DOHH2 (cell line): ENCODE measurements around the gene TPD52L2.
"Not testable (repeated sequence)": the region's sequence is repeated elsewhere in the genome, so short reads cannot be mapped to it uniquely, and the experiment has no call there.

ENCODE experiments used
- H3F3A ChIP-seq: fragments of 200-600 bp; sonication (generic), shearing (Covaris generic); 2 replicates; pipeline ENCODE4 v1.6.0; 2016; ENCODE audit warnings: antibody characterized with exemption, mild to moderate bottlenecking; ENCODE audit not compliant: control insufficient read depth, insufficient read depth
- H3K27ac ChIP-seq: fragments of 200-600 bp; sonication (generic); 2 replicates; pipeline ENCODE4 v1.5.1; 2014; ENCODE audit warnings: low read depth, mild to moderate bottlenecking, low read length, moderate library complexity
- H3K27me3 ChIP-seq: fragments of 200-600 bp; sonication (generic); 2 replicates; pipeline ENCODE4 v1.6.1; 2014; ENCODE audit warnings: mild to moderate bottlenecking, low read length, mixed read lengths; ENCODE audit not compliant: control insufficient read depth
- H3K36me3 ChIP-seq: fragments of 200-600 bp; sonication (generic); 2 replicates; pipeline ENCODE4 v1.6.1; 2014; ENCODE audit warnings: mild to moderate bottlenecking, low read length, moderate library complexity, mixed read lengths; ENCODE audit not compliant: control insufficient read depth
- H3K4me1 ChIP-seq: fragments of 200-600 bp; sonication (generic); 2 replicates; pipeline ENCODE4 v1.6.1; 2014; ENCODE audit warnings: mild to moderate bottlenecking, low read length, mixed read lengths; ENCODE audit not compliant: control insufficient read depth
- H3K4me2 ChIP-seq: fragments of 200-600 bp; sonication (generic); 2 replicates; pipeline ENCODE4 v1.6.0; 2014; ENCODE audit warnings: mild to moderate bottlenecking, low read length, moderate library complexity
- H3K4me3 ChIP-seq: fragments of 200-600 bp; sonication (generic); 2 replicates; pipeline ENCODE4 v1.5.1; 2014; ENCODE audit warnings: mild to moderate bottlenecking, low read length, mixed read lengths
- H3K79me2 ChIP-seq: fragments of 200-600 bp; sonication (generic); 2 replicates; pipeline ENCODE4 v1.6.1; 2014; ENCODE audit warnings: mild to moderate bottlenecking, low read length, mixed read lengths; ENCODE audit not compliant: control insufficient read depth
- H3K9me2 ChIP-seq: fragments of 200-600 bp; sonication (generic); replicated peaks from 2 replicates; pipeline ENCODE4 v1.6.1; 2014; ENCODE audit warnings: mild to moderate bottlenecking, low read length, mixed read lengths; ENCODE audit not compliant: control insufficient read depth
- H3K9me3 ChIP-seq: fragments of 200-600 bp; sonication (generic); 2 replicates; pipeline ENCODE4 v1.6.1; 2014; ENCODE audit warnings: antibody characterized with exemption, low read length, mixed read lengths; ENCODE audit not compliant: control insufficient read depth, insufficient read depth
- H4K20me1 ChIP-seq: fragments of 200-600 bp; sonication (generic); 2 replicates; pipeline ENCODE4 v1.6.0; 2014; ENCODE audit warnings: low read depth, mild to moderate bottlenecking, antibody characterized with exemption, low read length, moderate library complexity; ENCODE audit not compliant: control insufficient read depth, insufficient read depth
- CTCF ChIP-seq: fragments of 200-600 bp; sonication (generic); IDR thresholded peaks from one replicate; pipeline ENCODE4 v1.5.1; 2014; ENCODE audit warnings: antibody characterized with exemption, mild to moderate bottlenecking, low read depth, low read length; ENCODE audit not compliant: poor library complexity, severe bottlenecking
- EZH2phosphoT487 ChIP-seq: fragments of 200-600 bp; sonication (generic); IDR thresholded peaks from 2 replicates; pipeline ENCODE4 v1.6.1; 2017; ENCODE audit warnings: borderline replicate concordance, mild to moderate bottlenecking, antibody characterized with exemption, low read length, moderate library complexity, mixed read lengths

TPD52L2 gene

GRCh38 chr20:63863021-63863797, 1.9 kb upstream of the TPD52L2 start:
- Histone ChIP-seq H3K4me2 (peak overlapping the region; percentile 94), H4K20me1 (peaks cover 3% of the 10 kb centered on the region; the same call in 1 of the 2 replicates), H3K4me3 (peak overlapping the region; percentile 98), H3K27ac (peak overlapping the region; percentile 75), H3K36me3 (peaks cover 26% of the 10 kb centered on the region), H3K27me3 (no peaks in the 10 kb centered on the region), H3F3A (peaks cover 3% of the 10 kb centered on the region; the same call in 1 of the 2 replicates), H3K9me3 (no peaks in the 10 kb centered on the region), H3K4me1 (peaks cover 24% of the 10 kb centered on the region), H3K9me2 (no peaks in the 10 kb centered on the region), H3K79me2 (peaks cover 45% of the 10 kb centered on the region)
- TF ChIP-seq EZH2phosphoT487 (no peak), CTCF (no peak)

- Histone ChIP-seq H3K9me3 (no peaks in the 10 kb centered on the region), H3K36me3 (peaks cover 32% of the 10 kb centered on the region), H3K27me3 (no peaks in the 10 kb centered on the region), H3K27ac (peak overlapping the region; percentile 75), H3F3A (peaks cover 3% of the 10 kb centered on the region; the same call in 1 of the 2 replicates), H3K4me3 (peak overlapping the region; percentile 98), H3K4me1 (peaks cover 16% of the 10 kb centered on the region), H3K9me2 (no peaks in the 10 kb centered on the region), H3K4me2 (peak overlapping the region; percentile 94), H3K79me2 (peaks cover 53% of the 10 kb centered on the region), H4K20me1 (peaks cover 3% of the 10 kb centered on the region; the same call in 1 of the 2 replicates)
- peak; percentile 66 for TF ChIP-seq CTCF
- TF ChIP-seq EZH2phosphoT487 = no peak
Measured at GRCh38 chr20:63863798-63864544, 1.1 kb upstream of the TPD52L2 start.

- H3F3A ChIP-seq = peaks cover 3% of the 10 kb centered on the region; the same call in 1 of the 2 replicates
- H3K79me2 ChIP-seq = peaks cover 54% of the 10 kb centered on the region
- peaks cover 14% of the 10 kb centered on the region for H3K4me1 ChIP-seq
- TF ChIP-seq CTCF (no peak), EZH2phosphoT487 (no peak)
- peak overlapping the region; percentile 75 for H3K27ac ChIP-seq
- H3K36me3 ChIP-seq = peaks cover 38% of the 10 kb centered on the region
- peak overlapping the region; percentile 98 for H3K4me3 ChIP-seq
- H3K4me2 ChIP-seq = peak overlapping the region; percentile 94
- no peaks in the 10 kb centered on the region for H3K9me3 ChIP-seq
- peaks cover 3% of the 10 kb centered on the region; the same call in 1 of the 2 replicates for H4K20me1 ChIP-seq
- H3K9me2 ChIP-seq = no peaks in the 10 kb centered on the region
- H3K27me3 ChIP-seq = no peaks in the 10 kb centered on the region
Measured at GRCh38 chr20:63864545-63864977, 509 bp upstream of the TPD52L2 start.

GRCh38 chr20:63867042-63867441, 2.0 kb downstream of the TPD52L2 start:
- H3K27me3 ChIP-seq, H3K4me2 ChIP-seq, H4K20me1 ChIP-seq, H3K4me3 ChIP-seq, H3K9me2 ChIP-seq, H3K27ac ChIP-seq, H3K9me3 ChIP-seq, H3F3A ChIP-seq: not testable (repeated sequence)
- peaks cover 14% of the 10 kb centered on the region for H3K4me1 ChIP-seq
- H3K36me3 ChIP-seq = peaks cover 49% of the 10 kb centered on the region
- peaks cover 54% of the 10 kb centered on the region for H3K79me2 ChIP-seq
